SK-N-SH treated with all-trans-retinoic acid at 6 μM for 48 hours (cell line): ENCODE measurements around the gene ARHGEF10L.

Experiments
- ATAC-seq: fragments of 200-7000 bp; cut with Tn5 transposase; 3 replicates; pipeline ENCODE4 v1.9.1; 2020; ENCODE audit warnings: mild to moderate bottlenecking, moderate library complexity
- ARNTL ChIP-seq: fragments of 450-650 bp; formaldehyde crosslinking; IDR thresholded peaks from 2 replicates; pipeline ENCODE4 v1.5.0; 2020; ENCODE audit warnings: low read depth, mild to moderate bottlenecking, moderate library complexity, borderline replicate concordance
- BACH2 ChIP-seq: fragments of 250-450 bp; sonication (Bioruptor Pico); IDR thresholded peaks from 2 replicates; pipeline ENCODE4 v1.9.0; 2021; ENCODE audit warnings: mild to moderate bottlenecking, borderline replicate concordance
- CREB5 ChIP-seq: fragments of 250-450 bp; sonication (Bioruptor Pico); IDR thresholded peaks from 2 replicates; pipeline ENCODE4 v1.5.1; 2020; ENCODE audit warnings: low read depth, mild to moderate bottlenecking, moderate library complexity
- CSRNP3 ChIP-seq: fragments of 250-450 bp; sonication (Bioruptor Pico); IDR thresholded peaks from 2 replicates; pipeline ENCODE4 v1.5.1; 2021; ENCODE audit warnings: mild to moderate bottlenecking, moderate library complexity
- ESRRG ChIP-seq: fragments of 250-450 bp; sonication (Bioruptor Pico); IDR thresholded peaks from 2 replicates; pipeline ENCODE4 v1.6.1; 2021; ENCODE audit warnings: mild to moderate bottlenecking
- GLIS3 ChIP-seq: fragments of 250-450 bp; sonication (Bioruptor Pico); IDR thresholded peaks from 2 replicates; pipeline ENCODE4 v1.5.0; 2020; ENCODE audit warnings: mild to moderate bottlenecking, moderate library complexity
- ISL1 ChIP-seq: fragments of 250-450 bp; sonication (Bioruptor Pico); IDR thresholded peaks from 2 replicates; pipeline ENCODE4 v2.1.2; 2022; ENCODE audit warnings: mild to moderate bottlenecking, moderate library complexity
- OSR1 ChIP-seq: fragments of 250-450 bp; sonication (Bioruptor Pico); IDR thresholded peaks from 2 replicates; pipeline ENCODE4 v1.8.0; 2022; ENCODE audit warnings: moderate library complexity, mild to moderate bottlenecking, inconsistent platforms
- PATZ1 ChIP-seq: fragments of 250-450 bp; sonication (Bioruptor Pico); IDR thresholded peaks from 2 replicates; pipeline ENCODE4 v1.8.0; 2020; ENCODE audit warnings: mild to moderate bottlenecking, moderate library complexity, borderline replicate concordance
- POU6F1 ChIP-seq: fragments of 250-450 bp; sonication (Bioruptor Pico); IDR thresholded peaks from 2 replicates; pipeline ENCODE4 v1.8.0; 2021; ENCODE audit warnings: low read depth, mild to moderate bottlenecking, moderate library complexity, borderline replicate concordance
- PPARA ChIP-seq: fragments of 250-450 bp; sonication (Bioruptor Pico); IDR thresholded peaks from 2 replicates; pipeline ENCODE4 v1.5.0; 2020; ENCODE audit warnings: mild to moderate bottlenecking, borderline replicate concordance
- RARB ChIP-seq: fragments of 250-450 bp; sonication (Bioruptor Pico); IDR thresholded peaks from 2 replicates; pipeline ENCODE4 v1.8.0; 2021; ENCODE audit warnings: mild to moderate bottlenecking, moderate library complexity
- SNAI2 ChIP-seq: fragments of 250-450 bp; sonication (Bioruptor Pico); IDR thresholded peaks from 2 replicates; pipeline ENCODE4 v1.5.0; 2020; ENCODE audit warnings: mild to moderate bottlenecking, moderate library complexity
- TCF4 ChIP-seq: fragments of 250-450 bp; sonication (Bioruptor Pico); IDR thresholded peaks from 2 replicates; pipeline ENCODE4 v1.8.0; 2021; ENCODE audit warnings: mild to moderate bottlenecking, moderate library complexity, borderline replicate concordance
- TOX ChIP-seq: fragments of 250-450 bp; sonication (Bioruptor Pico); IDR thresholded peaks from 2 replicates; pipeline ENCODE4 v1.8.0; 2021; ENCODE audit warnings: mild to moderate bottlenecking, moderate library complexity, borderline replicate concordance
- TSHZ2 ChIP-seq: fragments of 250-450 bp; sonication (Bioruptor Pico); IDR thresholded peaks from 2 replicates; pipeline ENCODE4 v1.5.0; 2020; ENCODE audit warnings: mild to moderate bottlenecking, moderate library complexity
- ZC3H10 ChIP-seq: fragments of 250-450 bp; sonication (Bioruptor Pico); IDR thresholded peaks from 2 replicates; pipeline ENCODE4 v1.5.1; 2021; ENCODE audit warnings: mild to moderate bottlenecking, moderate library complexity
- ZFP3 ChIP-seq: fragments of 250-450 bp; sonication (Bioruptor Pico); IDR thresholded peaks from 2 replicates; pipeline ENCODE4 v1.5.0; 2020; ENCODE audit warnings: mild to moderate bottlenecking, moderate library complexity
- ZFP30 ChIP-seq: fragments of 450-650 bp; formaldehyde crosslinking; IDR thresholded peaks from 2 replicates; pipeline ENCODE4 v1.5.0; 2022; ENCODE audit warnings: mild to moderate bottlenecking, moderate library complexity
- ZNF565 ChIP-seq: fragments of 450-650 bp; formaldehyde crosslinking; conservative IDR thresholded peaks from 2 replicates; pipeline ENCODE4 v1.5.0; 2020; ENCODE audit warnings: low read depth, mild to moderate bottlenecking, moderate library complexity
- ZNF70 ChIP-seq: fragments of 450-650 bp; formaldehyde crosslinking; IDR thresholded peaks from 2 replicates; pipeline ENCODE4 v1.5.0; 2020; ENCODE audit warnings: mild to moderate bottlenecking, moderate library complexity
- ZNF8 ChIP-seq: fragments of 450-650 bp; formaldehyde crosslinking; IDR thresholded peaks from 2 replicates; pipeline ENCODE4 v1.5.0; 2020; ENCODE audit warnings: mild to moderate bottlenecking, moderate library complexity

The ARHGEF10L gene

GRCh38 chr1:17725811-17726582, 186.5 kb downstream of the ARHGEF10L start:
- no peak for TF ChIP-seq OSR1 (CRISPR knock-in tag)
- TF ChIP-seq SNAI2 (CRISPR knock-in tag): no peak
- no peak for TF ChIP-seq ZC3H10
- no peak for TF ChIP-seq POU6F1
- no peak for TF ChIP-seq BACH2 (CRISPR knock-in tag)
- no peak for TF ChIP-seq PPARA (CRISPR knock-in tag)
- TF ChIP-seq TSHZ2 (CRISPR knock-in tag): no peak
- TF ChIP-seq TCF4 (CRISPR knock-in tag): no peak
- no peak for TF ChIP-seq ISL1 (CRISPR knock-in tag)
- no peak for TF ChIP-seq ZNF565
- TF ChIP-seq ARNTL (CRISPR knock-in tag): no peak
- TF ChIP-seq ZFP30: no peak
- ATAC-seq: no peak

- ATAC-seq: no peak
- TF ChIP-seq ESRRG (CRISPR knock-in tag): no peak
- no peak for TF ChIP-seq TCF4 (CRISPR knock-in tag)
- no peak for TF ChIP-seq ISL1 (CRISPR knock-in tag)
- TF ChIP-seq PPARA (CRISPR knock-in tag): no peak
- no peak for TF ChIP-seq PATZ1 (CRISPR knock-in tag)
- no peak for TF ChIP-seq CSRNP3 (CRISPR knock-in tag)
- no peak for TF ChIP-seq ARNTL (CRISPR knock-in tag)
- no peak for TF ChIP-seq RARB (CRISPR knock-in tag)
- no peak for TF ChIP-seq ZNF70 (CRISPR knock-in tag)
- TF ChIP-seq ZNF565: no peak
- no peak for TF ChIP-seq POU6F1
- TF ChIP-seq ZC3H10: no peak
- no peak for TF ChIP-seq GLIS3 (CRISPR knock-in tag)
- no peak for TF ChIP-seq SNAI2 (CRISPR knock-in tag)
- no peak for TF ChIP-seq TOX (CRISPR knock-in tag)
- no peak for TF ChIP-seq CREB5 (CRISPR knock-in tag)
- TF ChIP-seq ZFP30: no peak
- TF ChIP-seq ZFP3 (CRISPR knock-in tag): no peak
- TF ChIP-seq OSR1 (CRISPR knock-in tag): no peak
- no peak for TF ChIP-seq ZNF8 (CRISPR knock-in tag)
Measured at GRCh38 chr1:17728123-17728712, 188.7 kb downstream of the ARHGEF10L start.
